Peyer's patch (tissue), 4 donors: ENCODE data around the gene FGGY.

Source experiments
- CTCF ChIP-seq, 6 experiments: fragments of 450-650 bp in 4 of 6; fragments of 200-600 bp in 2 of 6; sonication (generic) in 1 of 6; IDR thresholded peaks; one replicate each; pipeline ENCODE4 v1.5.1; 2017 to 2019; ENCODE audit warnings: antibody characterized with exemption in 6 of 6, mild to moderate bottlenecking in 3 of 6, moderate library complexity in 1 of 6
- POLR2A ChIP-seq, 2 donors: fragments of 450-650 bp; IDR thresholded peaks; one replicate each; pipeline ENCODE4 v1.5.1; 2017; ENCODE audit warnings: antibody characterized with exemption in 2 of 2, mild to moderate bottlenecking in 2 of 2, moderate library complexity in 2 of 2

- TF ChIP-seq CTCF (IDR thresholded peaks at IDR 0.05) (peak in 1 of 6 experiments; percentile 6), POLR2A (IDR thresholded peaks at IDR 0.05) (peak; percentile 81 to 89)
Measured at GRCh38 chr1:59296358-59297256, at the start of gene FGGY.
